Measurements from ENCODE around the gene BICC1. TPM values are rescaled to one million over a fixed set of nuclear protein-coding genes. Genes with fewer than 3 reads are reported as not detected.
"Not testable (repeated sequence)": the region's sequence is repeated elsewhere in the genome, so short reads cannot be mapped to it uniquely, and the experiment has no call there.

The BICC1 gene
- total RNA-seq, 4 donors from 2014 or later = 0.60 to 5.1 (median 2.2) TPM

- DNase-seq = no peak
These were observed 341.0 kb downstream of the BICC1 start for GRCh38 chr10:58853668-58854067.

GRCh38 chr10:58854811-58855210 is 342.1 kb downstream of the BICC1 start:
- H3K9me3 ChIP-seq = peaks cover 0 to 9% of the 10 kb centered on the region in 2 donors
- in situ Hi-C loops (cut with MboI; ENCODE audit: low pct_ligation_motif_present in 1 of 4, low pct_unique_long_range_greater_than_20kb in 1 of 4, low sequenced_read_pairs in 3 of 4) (no loop called here), intact Hi-C loops (cut with DNase I; ENCODE audit: low total_unique reads) (no loop called here)
- H3K4me3 ChIP-seq = no peak overlapping the region
- no peaks in the 10 kb centered on the region for H3K36me3 ChIP-seq
- no peaks in the 10 kb centered on the region for H3K4me1 ChIP-seq
- H3K27me3 ChIP-seq = no peaks in the 10 kb centered on the region
- DNase-seq = no peak
- H3K27ac ChIP-seq = no peak overlapping the region
- TF ChIP-seq POLR2AphosphoS5 (IDR thresholded peaks at IDR 0.05) (no peak), POLR2A (IDR thresholded peaks at IDR 0.05) (no peak), EP300 (IDR thresholded peaks at IDR 0.05; ENCODE audit: low read depth) (no peak), CTCF (IDR thresholded peaks at IDR 0.05) (no peak)
- WGBS, 2 donors (ENCODE audit: low coverage in 1 of 2) = 60% methylated on average over 2 of the region's 2 CpGs; no CpG with 5 or more reads in 1 of the 2 donors

More at GRCh38 chr10:58853668-58854067, 341.0 kb downstream of the BICC1 start:
- no peaks in the 10 kb centered on the region for H3K4me1 ChIP-seq
- WGBS, 2 donors (ENCODE audit: low coverage in 1 of 2) = 87% methylated on average over 2 of the region's 2 CpGs; no CpG with 5 or more reads in 1 of the 2 donors
- in situ Hi-C loops (cut with MboI; ENCODE audit: low pct_ligation_motif_present in 1 of 4, low pct_unique_long_range_greater_than_20kb in 1 of 4, low sequenced_read_pairs in 3 of 4) (no loop called here), intact Hi-C loops (cut with DNase I; ENCODE audit: low total_unique reads) (no loop called here)
- H3K36me3 ChIP-seq = no peaks in the 10 kb centered on the region
- TF ChIP-seq POLR2A (IDR thresholded peaks at IDR 0.05) = no peak
- TF ChIP-seq CTCF (IDR thresholded peaks at IDR 0.05) = no peak
- TF ChIP-seq POLR2AphosphoS5 (IDR thresholded peaks at IDR 0.05) = no peak
- TF ChIP-seq EP300 (IDR thresholded peaks at IDR 0.05; ENCODE audit: low read depth) = no peak
- H3K27ac ChIP-seq = no peak overlapping the region
- H3K27me3 ChIP-seq = no peaks in the 10 kb centered on the region
- peaks cover 0 to 6% of the 10 kb centered on the region in 2 donors for H3K9me3 ChIP-seq
- no peak overlapping the region for H3K4me3 ChIP-seq

GRCh38 chr10:58856508-58857240 is 344.0 kb downstream of the BICC1 start:
- Histone ChIP-seq H3K4me1 (no peaks in the 10 kb centered on the region), H3K36me3 (no peaks in the 10 kb centered on the region), H3K4me3 (no peak overlapping the region), H3K27me3 (no peaks in the 10 kb centered on the region), H3K27ac (no peak overlapping the region), H3K9me3 (peaks cover 0 to 9% of the 10 kb centered on the region in 2 donors)
- WGBS, 2 donors (ENCODE audit: low coverage in 1 of 2) = 60 to 85% methylated on average over 1 to 9 of the region's 9 CpGs
- in situ Hi-C loops (cut with MboI; ENCODE audit: low pct_ligation_motif_present in 1 of 4, low pct_unique_long_range_greater_than_20kb in 1 of 4, low sequenced_read_pairs in 3 of 4) = no loop called here
- intact Hi-C loops (cut with DNase I; ENCODE audit: low total_unique reads) = no loop called here
- DNase-seq = no peak
- no peak for TF ChIP-seq POLR2A (IDR thresholded peaks at IDR 0.05)
- TF ChIP-seq POLR2AphosphoS5 (IDR thresholded peaks at IDR 0.05) = no peak
- no peak for TF ChIP-seq CTCF (IDR thresholded peaks at IDR 0.05)
- no peak for TF ChIP-seq EP300 (IDR thresholded peaks at IDR 0.05; ENCODE audit: low read depth)

- no peak overlapping the region for H3K27ac ChIP-seq
- 60 to 74% methylated on average over 1 to 3 of the region's 3 CpGs for WGBS, 2 donors (ENCODE audit: low coverage in 1 of 2)
- in situ Hi-C loops (cut with MboI; ENCODE audit: low pct_ligation_motif_present in 1 of 4, low pct_unique_long_range_greater_than_20kb in 1 of 4, low sequenced_read_pairs in 3 of 4) = no loop called here
These were observed 344.7 kb downstream of the BICC1 start for GRCh38 chr10:58857251-58857805.

GRCh38 chr10:58858123-58858522 is 345.5 kb downstream of the BICC1 start:
- H3K4me3 ChIP-seq; H3K27ac ChIP-seq; H3K9me3 ChIP-seq; H3K4me1 ChIP-seq; intact Hi-C loops (cut with DNase I; ENCODE audit: low total_unique reads); H3K27me3 ChIP-seq; DNase-seq; in situ Hi-C loops (cut with MboI; ENCODE audit: low pct_ligation_motif_present in 1 of 4, low pct_unique_long_range_greater_than_20kb in 1 of 4, low sequenced_read_pairs in 3 of 4); H3K36me3 ChIP-seq: not testable (repeated sequence)
- 91 to 96% methylated on average over 1 of the region's 1 CpG for WGBS, 2 donors (ENCODE audit: low coverage in 1 of 2)

More at GRCh38 chr10:58857251-58857805, 344.7 kb downstream of the BICC1 start:
- DNase-seq = no peak
- Histone ChIP-seq H3K4me1 (no peaks in the 10 kb centered on the region), H3K36me3 (no peaks in the 10 kb centered on the region), H3K9me3 (peaks cover 0 to 9% of the 10 kb centered on the region in 2 donors), H3K4me3 (no peak overlapping the region), H3K27me3 (no peaks in the 10 kb centered on the region)
- TF ChIP-seq EP300 (IDR thresholded peaks at IDR 0.05; ENCODE audit: low read depth) = no peak
- no peak for TF ChIP-seq POLR2A (IDR thresholded peaks at IDR 0.05)
- intact Hi-C loops (cut with DNase I; ENCODE audit: low total_unique reads) = no loop called here
